CD8-positive, alpha-beta memory T cell (primary cell): Measurements from ENCODE around the gene PACSIN1. TPM values are rescaled to one million over a fixed set of nuclear protein-coding genes. Genes with fewer than 3 reads are reported as not detected.

ENCODE experiments used
- CTCF ChIA-PET: fragments of 350-600 bp; sonication (Branson Sonifier 250); formaldehyde crosslinking; loops from one replicate; lab custom pipeline; 2021; ENCODE audit warnings: antibody characterized with exemption; lab: Charles Lee
- POLR2A ChIA-PET: fragments of 350-600 bp; sonication (Branson Sonifier 250); formaldehyde crosslinking; loops from one replicate; lab custom pipeline; 2021; ENCODE audit warnings: antibody characterized with exemption; lab: Charles Lee
- DNase-seq, 5 donors: peaks; one replicate each; pipeline versions ENCODE4 v3.0.0 to v3.0.0-alpha.2; 2020 to 2022; ENCODE audit warnings: mixed read lengths in 1 of 5
- H3K27ac ChIP-seq: one replicate; pipeline ENCODE4 v1.7.0; 2013; ENCODE audit warnings: low read depth, mild to moderate bottlenecking, low read length, moderate library complexity
- H3K27me3 ChIP-seq: 2 replicates; pipeline ENCODE4 v1.7.0; 2013; ENCODE audit warnings: low read length, mild to moderate bottlenecking; ENCODE audit not compliant: insufficient read depth, poor library complexity, severe bottlenecking
- H3K36me3 ChIP-seq: 2 replicates; pipeline ENCODE4 v1.7.0; 2013; ENCODE audit warnings: mild to moderate bottlenecking, low read length, moderate library complexity; ENCODE audit not compliant: insufficient read depth
- H3K4me1 ChIP-seq: 2 replicates; pipeline ENCODE4 v1.7.0; 2013; ENCODE audit warnings: mild to moderate bottlenecking, low read length, moderate library complexity; ENCODE audit not compliant: insufficient read depth
- H3K4me3 ChIP-seq: 2 replicates; pipeline ENCODE4 v1.7.0; 2013; ENCODE audit warnings: mild to moderate bottlenecking, low read length
- H3K9me3 ChIP-seq: 2 replicates; pipeline ENCODE4 v1.7.0; 2013; ENCODE audit warnings: mild to moderate bottlenecking, low read length
- H3K27ac Mint-ChIP-seq, 8 donors: one replicate each; pipeline ENCODE4 v1.8.0; 2020 to 2021; ENCODE audit warnings: mixed read lengths in 8 of 8, mild to moderate bottlenecking in 6 of 8, inconsistent platforms in 3 of 8, moderate library complexity in 3 of 8
- H3K27me3 Mint-ChIP-seq, 2 donors: one replicate each; pipeline ENCODE4 v1.8.0; 2020 to 2021; ENCODE audit warnings: mixed read lengths in 2 of 2, mild to moderate bottlenecking in 1 of 2, moderate library complexity in 1 of 2
- H3K36me3 Mint-ChIP-seq, 3 donors: one replicate each; pipeline ENCODE4 v1.8.0; 2020 to 2021; ENCODE audit warnings: mixed read lengths in 3 of 3, inconsistent platforms in 1 of 3, mild to moderate bottlenecking in 1 of 3
- H3K4me1 Mint-ChIP-seq, 3 donors: one replicate each; pipeline ENCODE4 v1.8.0; 2020 to 2021; ENCODE audit warnings: mixed read lengths in 3 of 3, inconsistent platforms in 1 of 3, mild to moderate bottlenecking in 1 of 3
- H3K4me3 Mint-ChIP-seq, 7 donors: one replicate each; pipeline ENCODE4 v1.8.0; 2020 to 2021; ENCODE audit warnings: mixed read lengths in 7 of 7, mild to moderate bottlenecking in 6 of 7, moderate library complexity in 4 of 7, inconsistent platforms in 2 of 7
- H3K9me3 Mint-ChIP-seq, 5 donors: one replicate each; pipeline ENCODE4 v1.8.0; 2020 to 2022; ENCODE audit warnings: mixed read lengths in 5 of 5, mild to moderate bottlenecking in 3 of 5, moderate library complexity in 2 of 5, inconsistent platforms in 1 of 5
- polyA plus RNA-seq: library from polyadenylated mRNA; unstranded; fragments of 300-500 nt; fragmentation: Illumina TruSeq; gene quantifications from one replicate; pipeline ENCODE4 v1.2.3, GENCODE V29; 2021
- total RNA-seq, 2 experiments: library from RNA; stranded (reverse); gene quantifications; one replicate each; pipeline ENCODE4 v1.2.3, GENCODE V29; 2021

PACSIN1 gene
- total and polyA plus RNA-seq, 3 experiments from 2014 or later, result 0.64 to 5.6 (median 0.70) TPM

- H3K27me3 ChIP-seq, result no peaks in the 10 kb centered on the region
- H3K9me3 Mint-ChIP-seq, result no peaks in the 10 kb centered on the region
- DNase-seq, result no peak
- no peaks in the 10 kb centered on the region for H3K27me3 Mint-ChIP-seq
- no peaks in the 10 kb centered on the region for H3K9me3 ChIP-seq
- H3K4me3 ChIP-seq, result no peak overlapping the region
- peak overlapping the region in 1 of 8 donors; percentile 64 for H3K27ac Mint-ChIP-seq
- H3K4me1 Mint-ChIP-seq, result no peaks in the 10 kb centered on the region
- no peaks in the 10 kb centered on the region for H3K36me3 Mint-ChIP-seq
- POLR2A ChIA-PET, result no interaction called here
- H3K4me3 Mint-ChIP-seq, result no peak overlapping the region
- H3K27ac ChIP-seq, result no peak overlapping the region
- no peaks in the 10 kb centered on the region for H3K4me1 ChIP-seq
- CTCF ChIA-PET, result no interaction called here
- no peaks in the 10 kb centered on the region for H3K36me3 ChIP-seq
Observed at GRCh38 chr6:34536959-34537848, 71.3 kb downstream of the PACSIN1 start.

- H3K27ac ChIP-seq, result no peak overlapping the region
- Mint-ChIP-seq H3K9me3 (no peaks in the 10 kb centered on the region), H3K27me3 (no peaks in the 10 kb centered on the region), H3K36me3 (no peaks in the 10 kb centered on the region), H3K27ac (no peak overlapping the region), H3K4me3 (no peak overlapping the region), H3K4me1 (no peaks in the 10 kb centered on the region)
- H3K4me3 ChIP-seq, result no peak overlapping the region
- no peaks in the 10 kb centered on the region for H3K4me1 ChIP-seq
- no peak for DNase-seq
- H3K27me3 ChIP-seq, result no peaks in the 10 kb centered on the region
- POLR2A ChIA-PET, result no interaction called here
- H3K9me3 ChIP-seq, result no peaks in the 10 kb centered on the region
- CTCF ChIA-PET, result interaction anchor here (0.7 kb wide), 1 partner anchor 71 kb away, joined by 4 read pairs; no protein-coding TSS in a partner anchor
- H3K36me3 ChIP-seq, result no peaks in the 10 kb centered on the region
Observed at GRCh38 chr6:34537922-34538550, 72.2 kb downstream of the PACSIN1 start.

- DNase-seq, result no peak
- no peaks in the 10 kb centered on the region for H3K27me3 ChIP-seq
- H3K9me3 Mint-ChIP-seq, result no peaks in the 10 kb centered on the region
- H3K36me3 ChIP-seq, result no peaks in the 10 kb centered on the region
- H3K4me1 ChIP-seq, result no peaks in the 10 kb centered on the region
- CTCF ChIA-PET, result interaction anchor here (0.7 kb wide), 1 partner anchor 72 kb away, joined by 4 read pairs; no protein-coding TSS in a partner anchor
- no peak overlapping the region for H3K27ac ChIP-seq
- no peaks in the 10 kb centered on the region for H3K9me3 ChIP-seq
- POLR2A ChIA-PET, result no interaction called here
- no peak overlapping the region for H3K4me3 Mint-ChIP-seq
- H3K27ac Mint-ChIP-seq, result peak overlapping the region in 1 of 8 donors; percentile 63
- H3K4me3 ChIP-seq, result no peak overlapping the region
- H3K4me1 Mint-ChIP-seq, result no peaks in the 10 kb centered on the region
- no peaks in the 10 kb centered on the region for H3K27me3 Mint-ChIP-seq
- H3K36me3 Mint-ChIP-seq, result no peaks in the 10 kb centered on the region
Observed at GRCh38 chr6:34538581-34538980, 72.7 kb downstream of the PACSIN1 start.

GRCh38 chr6:34539181-34539580 lies 73.3 kb downstream of the PACSIN1 start:
- Mint-ChIP-seq H3K27ac (no peak overlapping the region), H3K9me3 (no peaks in the 10 kb centered on the region), H3K36me3 (no peaks in the 10 kb centered on the region), H3K27me3 (no peaks in the 10 kb centered on the region), H3K4me3 (no peak overlapping the region), H3K4me1 (no peaks in the 10 kb centered on the region)
- no peaks in the 10 kb centered on the region for H3K9me3 ChIP-seq
- H3K27ac ChIP-seq, result no peak overlapping the region
- ChIA-PET POLR2A (no interaction called here), CTCF (no interaction called here)
- H3K4me1 ChIP-seq, result no peaks in the 10 kb centered on the region
- H3K36me3 ChIP-seq, result no peaks in the 10 kb centered on the region
- no peak overlapping the region for H3K4me3 ChIP-seq
- no peak for DNase-seq
- no peaks in the 10 kb centered on the region for H3K27me3 ChIP-seq

GRCh38 chr6:34540222-34540621 lies 74.3 kb downstream of the PACSIN1 start:
- Histone ChIP-seq H3K36me3 (no peaks in the 10 kb centered on the region), H3K27me3 (no peaks in the 10 kb centered on the region), H3K4me3 (no peak overlapping the region), H3K4me1 (no peaks in the 10 kb centered on the region), H3K9me3 (no peaks in the 10 kb centered on the region), H3K27ac (no peak overlapping the region)
- CTCF ChIA-PET, result no interaction called here
- no peak overlapping the region for H3K4me3 Mint-ChIP-seq
- no peak for DNase-seq
- no peak overlapping the region for H3K27ac Mint-ChIP-seq
- H3K27me3 Mint-ChIP-seq, result no peaks in the 10 kb centered on the region
- POLR2A ChIA-PET, result no interaction called here
- no peaks in the 10 kb centered on the region for H3K9me3 Mint-ChIP-seq
- H3K4me1 Mint-ChIP-seq, result no peaks in the 10 kb centered on the region
- H3K36me3 Mint-ChIP-seq, result no peaks in the 10 kb centered on the region

GRCh38 chr6:34540841-34541240 lies 75.0 kb downstream of the PACSIN1 start:
- Histone ChIP-seq H3K4me3 (no peak overlapping the region), H3K4me1 (no peaks in the 10 kb centered on the region), H3K36me3 (no peaks in the 10 kb centered on the region), H3K9me3 (no peaks in the 10 kb centered on the region), H3K27ac (no peak overlapping the region), H3K27me3 (no peaks in the 10 kb centered on the region)
- Mint-ChIP-seq H3K4me1 (no peaks in the 10 kb centered on the region), H3K36me3 (no peaks in the 10 kb centered on the region), H3K4me3 (no peak overlapping the region), H3K27ac (no peak overlapping the region), H3K9me3 (no peaks in the 10 kb centered on the region), H3K27me3 (no peaks in the 10 kb centered on the region)
- ChIA-PET POLR2A (no interaction called here), CTCF (no interaction called here)
- no peak for DNase-seq

- no peaks in the 10 kb centered on the region for H3K27me3 ChIP-seq
- Mint-ChIP-seq H3K27ac (peak overlapping the region in 1 of 8 donors; percentile 47), H3K4me3 (no peak overlapping the region), H3K9me3 (no peaks in the 10 kb centered on the region), H3K27me3 (no peaks in the 10 kb centered on the region), H3K4me1 (no peaks in the 10 kb centered on the region), H3K36me3 (no peaks in the 10 kb centered on the region)
- CTCF ChIA-PET, result interaction anchor here (0.7 kb wide), 1 partner anchor 113 kb away, joined by 3 read pairs; no protein-coding TSS in a partner anchor
- no peak overlapping the region for H3K4me3 ChIP-seq
- DNase-seq, result no peak
- POLR2A ChIA-PET, result no interaction called here
- H3K36me3 ChIP-seq, result no peaks in the 10 kb centered on the region
- H3K9me3 ChIP-seq, result no peaks in the 10 kb centered on the region
- no peak overlapping the region for H3K27ac ChIP-seq
- H3K4me1 ChIP-seq, result no peaks in the 10 kb centered on the region
Observed at GRCh38 chr6:34543421-34543820, 77.5 kb downstream of the PACSIN1 start.

GRCh38 chr6:34544052-34544604 lies 78.3 kb downstream of the PACSIN1 start:
- Histone ChIP-seq H3K9me3 (no peaks in the 10 kb centered on the region), H3K4me3 (no peak overlapping the region), H3K36me3 (no peaks in the 10 kb centered on the region), H3K4me1 (no peaks in the 10 kb centered on the region), H3K27me3 (no peaks in the 10 kb centered on the region), H3K27ac (no peak overlapping the region)
- no peak for DNase-seq
- H3K4me1 Mint-ChIP-seq, result no peaks in the 10 kb centered on the region
- H3K36me3 Mint-ChIP-seq, result no peaks in the 10 kb centered on the region
- no peak overlapping the region for H3K27ac Mint-ChIP-seq
- POLR2A ChIA-PET, result no interaction called here
- H3K9me3 Mint-ChIP-seq, result no peaks in the 10 kb centered on the region
- CTCF ChIA-PET, result no interaction called here
- no peak overlapping the region for H3K4me3 Mint-ChIP-seq
- H3K27me3 Mint-ChIP-seq, result no peaks in the 10 kb centered on the region
